SU-DHL-6 (cell line): ENCODE results near the gene EOGT.

Experiments used
- H2AFZ ChIP-seq: fragments of 200-600 bp; sonication (generic); 2 replicates; pipeline ENCODE4 v1.6.1; 2014; ENCODE audit warnings: low read depth, mild to moderate bottlenecking, moderate library complexity, mixed read lengths, antibody characterized with exemption, low read length; ENCODE audit not compliant: severe bottlenecking
- H3F3A ChIP-seq: fragments of 200-600 bp; shearing (Covaris generic); 2 replicates; pipeline ENCODE4 v1.6.0; 2016; ENCODE audit warnings: antibody characterized with exemption, mild to moderate bottlenecking; ENCODE audit not compliant: insufficient read depth
- H3K27ac ChIP-seq: fragments of 200-600 bp; sonication (generic); 2 replicates; pipeline ENCODE4 v1.5.1; 2016; ENCODE audit warnings: low read depth, mild to moderate bottlenecking, low read length, moderate library complexity, mixed read lengths
- H3K27me3 ChIP-seq: fragments of 200-600 bp; sonication (generic), shearing (Covaris generic); 2 replicates; pipeline ENCODE4 v1.6.0; 2014; ENCODE audit warnings: mild to moderate bottlenecking, low read length
- H3K36me3 ChIP-seq: fragments of 200-600 bp; sonication (generic); 2 replicates; pipeline ENCODE4 v1.6.1; 2014; ENCODE audit warnings: mild to moderate bottlenecking, low read length, mixed read lengths
- H3K4me2 ChIP-seq: fragments of 300-600, 200-600 bp; shearing (Covaris generic), sonication (generic); 2 replicates; pipeline ENCODE4 v1.6.0; 2014; ENCODE audit warnings: low read length, low read depth, mild to moderate bottlenecking; ENCODE audit not compliant: poor library complexity, severe bottlenecking
- H3K4me3 ChIP-seq: fragments of 200-600 bp; sonication (generic); 2 replicates; pipeline ENCODE4 v1.5.1; 2014; ENCODE audit warnings: antibody characterized with exemption, low read length, mild to moderate bottlenecking, mixed read lengths; ENCODE audit not compliant: insufficient read depth, poor library complexity, severe bottlenecking
- H3K79me2 ChIP-seq: fragments of 200-600 bp; sonication (generic); 2 replicates; pipeline ENCODE4 v1.6.1; 2014; ENCODE audit warnings: mild to moderate bottlenecking, low read length, moderate library complexity; ENCODE audit not compliant: insufficient read depth
- H3K9ac ChIP-seq: fragments of 200-600 bp; sonication (generic); 2 replicates; pipeline ENCODE4 v1.7.0; 2014; ENCODE audit warnings: mild to moderate bottlenecking, low read length
- H3K9me2 ChIP-seq: fragments of 200-600 bp; sonication (generic); replicated peaks from 2 replicates; pipeline ENCODE4 v1.6.1; 2014; ENCODE audit warnings: low read length; ENCODE audit not compliant: insufficient read depth
- H3K9me3 ChIP-seq: fragments of 200-600 bp; sonication (generic); 2 replicates; pipeline ENCODE4 v1.6.1; 2014; ENCODE audit warnings: low read length, mixed read lengths; ENCODE audit not compliant: insufficient read depth
- H4K20me1 ChIP-seq: fragments of 200-600 bp; sonication (generic); 2 replicates; pipeline ENCODE4 v1.6.1; 2014; ENCODE audit warnings: low read depth, mild to moderate bottlenecking, antibody characterized with exemption, low read length, moderate library complexity, mixed read lengths
- EZH2phosphoT487 ChIP-seq: fragments of 200-600 bp; sonication (generic), shearing (Covaris generic); conservative IDR thresholded peaks from 2 replicates; pipeline ENCODE4 v1.6.1; 2018; ENCODE audit warnings: mild to moderate bottlenecking, antibody characterized with exemption, low read length, moderate library complexity, mixed read lengths
- TF ChIP-seq, protein P1 (sequence below): fragments of 200-600 bp; sonication (generic); IDR thresholded peaks from one replicate; pipeline ENCODE4 v1.5.1; 2017; ENCODE audit warnings: antibody characterized with exemption, mild to moderate bottlenecking, low read length, moderate library complexity; ENCODE audit not compliant: insufficient read depth, poor library complexity, severe bottlenecking

The EOGT gene

DNA sequence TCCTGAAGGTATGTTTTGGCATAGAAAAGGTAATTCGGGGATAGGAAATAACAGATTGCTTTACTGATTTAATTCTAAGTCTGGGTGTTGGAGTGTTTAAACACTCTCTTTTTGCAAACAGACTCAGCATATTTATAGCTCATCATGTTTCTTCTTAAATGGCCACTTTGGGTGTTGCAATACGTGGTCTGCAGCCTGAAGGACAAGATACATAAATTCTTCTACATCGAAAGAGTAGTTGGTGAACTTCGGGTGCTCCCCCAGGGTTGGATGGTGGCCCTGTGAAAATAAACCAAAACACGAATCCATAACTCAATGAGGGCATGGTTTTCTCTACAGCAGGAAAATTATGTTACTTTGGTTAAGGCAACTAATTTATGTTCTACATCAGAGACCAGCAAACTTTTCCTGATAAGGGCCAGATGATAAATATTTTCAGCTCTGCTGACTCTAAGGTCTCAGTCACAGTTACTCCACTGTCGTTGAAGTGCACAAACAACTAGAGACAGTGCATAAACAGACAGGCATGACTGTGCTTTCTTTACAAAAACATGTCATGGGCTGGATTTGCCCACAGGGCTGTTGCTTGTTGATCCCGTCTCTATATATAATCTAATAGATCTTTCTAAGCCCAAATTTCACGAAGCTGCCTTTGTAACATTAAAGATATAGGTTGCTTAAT is 35.9 kb downstream of the EOGT start:
- H3F3A ChIP-seq: no peaks in the 10 kb centered on the region
- H2AFZ ChIP-seq: no peak overlapping the region
- H3K4me3 ChIP-seq: no peak overlapping the region
- no peaks in the 10 kb centered on the region for H3K9me3 ChIP-seq
- no peaks in the 10 kb centered on the region for H4K20me1 ChIP-seq
- H3K36me3 ChIP-seq: peaks cover 13% of the 10 kb centered on the region; the same call in 1 of the 2 replicates
- no peak overlapping the region for H3K9ac ChIP-seq
- TF ChIP-seq EZH2phosphoT487: no peak
- TF ChIP-seq, protein P1, sequence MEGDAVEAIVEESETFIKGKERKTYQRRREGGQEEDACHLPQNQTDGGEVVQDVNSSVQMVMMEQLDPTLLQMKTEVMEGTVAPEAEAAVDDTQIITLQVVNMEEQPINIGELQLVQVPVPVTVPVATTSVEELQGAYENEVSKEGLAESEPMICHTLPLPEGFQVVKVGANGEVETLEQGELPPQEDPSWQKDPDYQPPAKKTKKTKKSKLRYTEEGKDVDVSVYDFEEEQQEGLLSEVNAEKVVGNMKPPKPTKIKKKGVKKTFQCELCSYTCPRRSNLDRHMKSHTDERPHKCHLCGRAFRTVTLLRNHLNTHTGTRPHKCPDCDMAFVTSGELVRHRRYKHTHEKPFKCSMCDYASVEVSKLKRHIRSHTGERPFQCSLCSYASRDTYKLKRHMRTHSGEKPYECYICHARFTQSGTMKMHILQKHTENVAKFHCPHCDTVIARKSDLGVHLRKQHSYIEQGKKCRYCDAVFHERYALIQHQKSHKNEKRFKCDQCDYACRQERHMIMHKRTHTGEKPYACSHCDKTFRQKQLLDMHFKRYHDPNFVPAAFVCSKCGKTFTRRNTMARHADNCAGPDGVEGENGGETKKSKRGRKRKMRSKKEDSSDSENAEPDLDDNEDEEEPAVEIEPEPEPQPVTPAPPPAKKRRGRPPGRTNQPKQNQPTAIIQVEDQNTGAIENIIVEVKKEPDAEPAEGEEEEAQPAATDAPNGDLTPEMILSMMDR: no peak
- H3K9me2 ChIP-seq: no peaks in the 10 kb centered on the region
- H3K4me2 ChIP-seq: no peak overlapping the region
- H3K27me3 ChIP-seq: no peaks in the 10 kb centered on the region
- no peak overlapping the region for H3K27ac ChIP-seq
- no peaks in the 10 kb centered on the region for H3K79me2 ChIP-seq

DNA sequence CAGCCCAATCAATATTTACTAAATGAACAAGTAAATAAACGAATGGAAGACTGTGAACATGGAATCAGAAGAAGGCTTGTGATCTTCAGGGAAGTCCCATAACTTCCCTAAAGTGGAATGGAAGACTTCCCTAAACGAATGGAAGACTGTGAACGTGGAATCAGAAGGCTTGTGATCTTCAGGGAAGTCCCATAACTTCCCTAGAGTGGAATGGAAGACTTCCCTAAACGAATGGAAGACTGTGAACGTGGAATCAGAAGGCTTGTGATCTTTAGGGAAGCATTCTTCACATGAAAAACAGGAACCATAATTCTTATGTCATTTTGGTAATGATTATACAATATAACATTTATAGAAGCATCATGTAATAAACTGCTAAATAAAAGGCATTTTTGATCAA is 38.8 kb downstream of the EOGT start:
- no peaks in the 10 kb centered on the region for H3K9me3 ChIP-seq
- no peak overlapping the region for H3K9ac ChIP-seq
- TF ChIP-seq EZH2phosphoT487: no peak
- TF ChIP-seq, protein P1: no peak
- no peaks in the 10 kb centered on the region for H3K27me3 ChIP-seq
- H3F3A ChIP-seq: no peaks in the 10 kb centered on the region
- H3K4me3 ChIP-seq: no peak overlapping the region
- H3K27ac ChIP-seq: no peak overlapping the region
- H4K20me1 ChIP-seq: no peaks in the 10 kb centered on the region
- H3K4me2 ChIP-seq: no peak overlapping the region
- no peaks in the 10 kb centered on the region for H3K79me2 ChIP-seq
- no peak overlapping the region for H2AFZ ChIP-seq
- H3K9me2 ChIP-seq: no peaks in the 10 kb centered on the region
- H3K36me3 ChIP-seq: peaks cover 7% of the 10 kb centered on the region; the same call in 1 of the 2 replicates

DNA sequence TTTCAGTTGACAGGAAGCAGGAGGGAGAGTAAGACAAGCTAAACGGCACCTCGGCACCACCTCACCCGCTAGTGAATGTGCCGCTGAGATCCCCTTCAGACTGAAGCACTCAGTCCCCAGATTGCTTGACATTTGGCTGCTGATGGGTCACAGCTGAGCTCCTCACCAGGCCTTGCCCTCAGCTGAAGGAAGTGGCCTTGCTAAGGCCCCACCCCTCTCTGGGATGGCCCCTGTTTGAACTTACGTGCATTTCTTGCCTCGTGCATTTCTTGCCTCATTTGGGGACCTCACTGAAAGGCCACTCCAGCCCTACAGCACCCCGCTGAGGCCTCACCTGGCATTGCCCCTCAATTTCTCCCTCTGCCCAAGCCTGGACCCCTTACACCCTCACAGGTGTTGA is 39.8 kb downstream of the EOGT start:
- no peak overlapping the region for H3K27ac ChIP-seq
- no peaks in the 10 kb centered on the region for H3K27me3 ChIP-seq
- no peaks in the 10 kb centered on the region for H3K9me2 ChIP-seq
- H3K4me3 ChIP-seq: no peak overlapping the region
- no peaks in the 10 kb centered on the region for H3F3A ChIP-seq
- H2AFZ ChIP-seq: no peak overlapping the region
- no peak overlapping the region for H3K4me2 ChIP-seq
- no peaks in the 10 kb centered on the region for H4K20me1 ChIP-seq
- no peaks in the 10 kb centered on the region for H3K9me3 ChIP-seq
- H3K36me3 ChIP-seq: peaks cover 7% of the 10 kb centered on the region; the same call in 1 of the 2 replicates
- no peak overlapping the region for H3K9ac ChIP-seq
- no peak for TF ChIP-seq EZH2phosphoT487
- TF ChIP-seq, protein P1: no peak
- H3K79me2 ChIP-seq: no peaks in the 10 kb centered on the region
